Aorta (tissue), 5 donors: ENCODE data around the gene RNU6-1. TPM values are rescaled to one million over a fixed set of nuclear protein-coding genes. Genes with fewer than 3 reads are reported as not detected.
A peak's percentile ranks its signal among the peaks of the same experiment; 100 is the strongest.

ENCODE experiments used
- ATAC-seq: fragments of 200-7000 bp; cut with Tn5 transposase; one replicate; pipeline ENCODE4 v1.9.1; 2022; ENCODE audit warnings: moderate library complexity; ENCODE audit not compliant: low FRiP score
- DNase-seq, 2 donors: peaks; one replicate each; pipeline ENCODE4 v3.0.0-alpha.2; 2020
- H3K27ac ChIP-seq, 2 donors: one replicate each; pipeline ENCODE4 v1.5.1; 2013; ENCODE audit warnings: low read length in 2 of 2, mild to moderate bottlenecking in 2 of 2, moderate library complexity in 2 of 2, control low read depth in 1 of 2, inconsistent platforms in 1 of 2, low read depth in 1 of 2
- H3K27me3 ChIP-seq, 2 donors: one replicate each; pipeline ENCODE4 v1.6.1; 2013; ENCODE audit warnings: control low read depth in 1 of 2, low read length in 1 of 2, mild to moderate bottlenecking in 1 of 2, moderate library complexity in 1 of 2; ENCODE audit not compliant: insufficient read depth in 2 of 2, control insufficient read depth in 1 of 2
- H3K36me3 ChIP-seq, 2 donors: one replicate each; pipeline ENCODE4 v1.6.1; 2013; ENCODE audit warnings: control low read depth in 1 of 2, low read length in 1 of 2, mild to moderate bottlenecking in 1 of 2; ENCODE audit not compliant: insufficient read depth in 2 of 2, control insufficient read depth in 1 of 2
- H3K4me1 ChIP-seq, 2 donors: one replicate each; pipeline ENCODE4 v1.6.1; 2013; ENCODE audit warnings: low read length in 2 of 2, control low read depth in 1 of 2, mild to moderate bottlenecking in 1 of 2, moderate library complexity in 1 of 2; ENCODE audit not compliant: insufficient read depth in 2 of 2, control insufficient read depth in 1 of 2
- H3K4me3 ChIP-seq, 2 donors: one replicate each; pipeline ENCODE4 v1.5.1; 2013; ENCODE audit warnings: low read length in 2 of 2, control low read depth in 1 of 2, mild to moderate bottlenecking in 1 of 2
- H3K9me3 ChIP-seq: one replicate; pipeline ENCODE4 v1.6.1; 2013; ENCODE audit warnings: mild to moderate bottlenecking, low read length; ENCODE audit not compliant: control insufficient read depth
- WGBS, 2 donors: extraction: QIAGEN DNeasy Blood & Tissue Kit; methylation state at CpG; one replicate each; pipeline ENCODE4 v1.1.7; 2013; 5-methylcytosine and 5-hydroxymethylcytosine counted together
- intact Hi-C, 2 donors: fragments of 100-400 bp; cut with DNase I; formaldehyde crosslinking; loops; one replicate each; pipeline versions ENCODE4 v1.14.2 to v1.15.0; 2022
- polyA plus RNA-seq, 2 donors: library from polyadenylated mRNA; stranded (reverse); fragments of 200-250 nt; gene quantifications; one replicate each; pipeline ENCODE4 v1.2.3, GENCODE V29; 2013
- total RNA-seq, 2 donors: library from RNA; stranded (reverse); fragmentation: NEBNext Ultra II Directional; extraction: Animal tissue kit (Norgen Biotek cat#: 25700); gene quantifications; one replicate each; pipeline ENCODE4 v1.2.1, GENCODE V29; 2021
- donor health status: healthy with polysubstance abuse.
- donor health status: Bipolar disorder and iron deficiency.
- donor health status: DM: no; HTN: no; CAD: no.
- donor health status: DM: no; HTN: no; CAD: no.
- donor health status: DM: yes; HTN: yes; CAD: no.

RNU6-1 gene
- total and polyA plus RNA-seq, 4 donors, result not detected

- H3K27me3 ChIP-seq, result no peaks in the 10 kb centered on the region
- intact Hi-C loops, result no loop called here
- H3K9me3 ChIP-seq, result peaks cover 3% of the 10 kb centered on the region
- no peaks in the 10 kb centered on the region for H3K36me3 ChIP-seq
- H3K4me1 ChIP-seq, result no peaks in the 10 kb centered on the region
- 3 to 4% methylated on average over 54 to 91 of the region's 91 CpGs for WGBS, 2 donors
- DNase-seq, result peak in 1 of 2 donors; percentile 75
- H3K27ac ChIP-seq, result no peak overlapping the region
- ATAC-seq, result no peak
- H3K4me3 ChIP-seq, result peak overlapping the region in 1 of 2 donors; percentile 3
These were observed 12.1 kb downstream of the RNU6-1 start for GRCh38 chr15:67827562-67828277.

- DNase-seq (peak in 1 of 2 donors; percentile 73), ATAC-seq (no peak)
- WGBS, 2 donors, result 1 to 3% methylated on average over 62 to 88 of the region's 88 CpGs
- Histone ChIP-seq H3K4me1 (no peaks in the 10 kb centered on the region), H3K27ac (no peak overlapping the region), H3K36me3 (no peaks in the 10 kb centered on the region), H3K4me3 (no peak overlapping the region), H3K27me3 (no peaks in the 10 kb centered on the region), H3K9me3 (peaks cover 3% of the 10 kb centered on the region)
- intact Hi-C loops, result no loop called here
These were observed 12.9 kb downstream of the RNU6-1 start for GRCh38 chr15:67826717-67827561.

GRCh38 chr15:67825881-67826716 is 13.7 kb downstream of the RNU6-1 start:
- Histone ChIP-seq H3K27me3 (no peaks in the 10 kb centered on the region), H3K4me3 (no peak overlapping the region), H3K27ac (no peak overlapping the region), H3K9me3 (peaks cover 3% of the 10 kb centered on the region), H3K4me1 (no peaks in the 10 kb centered on the region), H3K36me3 (no peaks in the 10 kb centered on the region)
- ATAC-seq (no peak), DNase-seq (peak in 1 of 2 donors; percentile 69)
- WGBS, 2 donors, result 7 to 8% methylated on average over 77 of the region's 77 CpGs
- intact Hi-C loops, result no loop called here

- no peak within 1 kb of the TSS for H3K27ac ChIP-seq
- no peak within 1 kb of the TSS for H3K4me3 ChIP-seq
- WGBS, 2 donors, result 0 to 1% methylated on average over 48 to 58 of the region's 58 CpGs
- peak in 1 of 2 donors; percentile 80 for DNase-seq
- intact Hi-C loops, result no loop called here
- no peak for ATAC-seq
- H3K4me1 ChIP-seq, result no peaks in the 10 kb centered on the region
- peaks cover 0 to 2% of the 10 kb centered on the region in 2 donors for H3K27me3 ChIP-seq
- H3K9me3 ChIP-seq, result peaks cover 3% of the 10 kb centered on the region
- H3K36me3 ChIP-seq, result no peaks in the 10 kb centered on the region
These were observed 14.6 kb downstream of the RNU6-1 start, which contains the start of gene SKOR1 for GRCh38 chr15:67824976-67825880. Gene SKOR1, plus strand, starts transcription at chr15:67825509. Its CDS starts 94 bp downstream, at chr15:67825603.

GRCh38 chr15:67824197-67824968 is 15.5 kb downstream of the RNU6-1 start:
- Histone ChIP-seq H3K4me3 (no peak overlapping the region), H3K27me3 (peaks cover 0 to 2% of the 10 kb centered on the region in 2 donors), H3K36me3 (no peaks in the 10 kb centered on the region), H3K9me3 (peaks cover 3% of the 10 kb centered on the region), H3K4me1 (no peaks in the 10 kb centered on the region), H3K27ac (no peak overlapping the region)
- ATAC-seq (no peak), DNase-seq (peak in 1 of 2 donors; percentile 39)
- 7 to 11% methylated on average over 21 of the region's 21 CpGs for WGBS, 2 donors
- intact Hi-C loops, result no loop called here

GRCh38 chr15:67823314-67824196 is 16.3 kb downstream of the RNU6-1 start:
- Histone ChIP-seq H3K4me3 (no peak overlapping the region), H3K27me3 (peaks cover 0 to 2% of the 10 kb centered on the region in 2 donors), H3K27ac (no peak overlapping the region), H3K9me3 (peaks cover 3% of the 10 kb centered on the region), H3K36me3 (no peaks in the 10 kb centered on the region), H3K4me1 (no peaks in the 10 kb centered on the region)
- intact Hi-C loops, result no loop called here
- 2% methylated on average over 58 to 94 of the region's 94 CpGs for WGBS, 2 donors
- DNase-seq (peak in 1 of 2 donors; percentile 73), ATAC-seq (no peak)
